Suprapubic skin (tissue), 3 donors: ENCODE measurements around the gene SUSD5.

Experiments
- CTCF ChIP-seq, 2 donors: fragments of 200-600 bp in 1 of 2; fragments of 450-650 bp in 1 of 2; sonication (generic) in 1 of 2; IDR thresholded peaks; one replicate each; pipeline ENCODE4 v1.5.1; 2016 to 2019; ENCODE audit warnings: antibody characterized with exemption in 2 of 2, mild to moderate bottlenecking in 1 of 2, moderate library complexity in 1 of 2
- POLR2A ChIP-seq, 2 donors: fragments of 450-650 bp; IDR thresholded peaks; one replicate each; pipeline ENCODE4 v1.6.1; 2017; ENCODE audit warnings: antibody characterized with exemption in 2 of 2, mild to moderate bottlenecking in 2 of 2, moderate library complexity in 2 of 2

- TF ChIP-seq CTCF (IDR thresholded peaks at IDR 0.05): no peak
- TF ChIP-seq POLR2A (IDR thresholded peaks at IDR 0.05): no peak
These were observed 104.0 kb downstream of the SUSD5 start for GRCh38 chr3:33114622-33115023.
